Measurements from ENCODE around the gene CLNK. TPM values are rescaled to one million over a fixed set of nuclear protein-coding genes. Genes with fewer than 3 reads are reported as not detected.
A peak's percentile ranks its signal among the peaks of the same experiment; 100 is the strongest.

Gene CLNK
- total and polyA plus RNA-seq, 4 donors, result under 0.01 to 0.26 (median 0.11) TPM

- peaks cover 23% of the 10 kb centered on the region for H3K4me1 ChIP-seq (ENCODE audit: control insufficient read depth, insufficient read depth, low read length)
- H3K9me3 ChIP-seq (ENCODE audit: control insufficient read depth, insufficient read depth, low read length), result peaks cover 1% of the 10 kb centered on the region
- H3K4me3 ChIP-seq (ENCODE audit: low read depth, low read length), result no peak overlapping the region
- WGBS (ENCODE audit: insufficient coverage), result 77% methylated on average over 9 of the region's 11 CpGs
- H3K36me3 ChIP-seq (ENCODE audit: control insufficient read depth, insufficient read depth, low read length), result no peaks in the 10 kb centered on the region
- H3K27me3 ChIP-seq (ENCODE audit: control insufficient read depth, insufficient read depth, low read length), result peaks cover 21% of the 10 kb centered on the region
- no peak overlapping the region for H3K27ac ChIP-seq (ENCODE audit: low read depth, low read length)
- DNase-seq (ENCODE audit: low read depth in 4 of 6, low spot score in 6 of 6), result no peak
Measured at GRCh38 chr4:10460313-10461047, 224.1 kb downstream of the CLNK start.

- DNase-seq (ENCODE audit: low read depth in 4 of 6, low spot score in 6 of 6), result no peak
- peaks cover 23% of the 10 kb centered on the region for H3K4me1 ChIP-seq (ENCODE audit: control insufficient read depth, insufficient read depth, low read length)
- no peak overlapping the region for H3K27ac ChIP-seq (ENCODE audit: low read depth, low read length)
- H3K36me3 ChIP-seq (ENCODE audit: control insufficient read depth, insufficient read depth, low read length), result peaks cover 6% of the 10 kb centered on the region
- peaks cover 1% of the 10 kb centered on the region for H3K9me3 ChIP-seq (ENCODE audit: control insufficient read depth, insufficient read depth, low read length)
- H3K27me3 ChIP-seq (ENCODE audit: control insufficient read depth, insufficient read depth, low read length), result peaks cover 21% of the 10 kb centered on the region
- WGBS (ENCODE audit: insufficient coverage), result 89% methylated on average over 4 of the region's 8 CpGs
- no peak overlapping the region for H3K4me3 ChIP-seq (ENCODE audit: low read depth, low read length)
Measured at GRCh38 chr4:10459305-10459704, 225.3 kb downstream of the CLNK start.

- H3K9me3 ChIP-seq (ENCODE audit: control insufficient read depth, insufficient read depth, low read length), result peaks cover 1% of the 10 kb centered on the region
- DNase-seq (ENCODE audit: low read depth in 4 of 6, low spot score in 6 of 6), result no peak
- H3K27me3 ChIP-seq (ENCODE audit: control insufficient read depth, insufficient read depth, low read length), result peaks cover 21% of the 10 kb centered on the region
- H3K27ac ChIP-seq (ENCODE audit: low read depth, low read length), result no peak overlapping the region
- peaks cover 23% of the 10 kb centered on the region for H3K4me1 ChIP-seq (ENCODE audit: control insufficient read depth, insufficient read depth, low read length)
- H3K4me3 ChIP-seq (ENCODE audit: low read depth, low read length), result no peak overlapping the region
- peaks cover 12% of the 10 kb centered on the region for H3K36me3 ChIP-seq (ENCODE audit: control insufficient read depth, insufficient read depth, low read length)
- 55% methylated on average over 11 of the region's 13 CpGs for WGBS (ENCODE audit: insufficient coverage)
Measured at GRCh38 chr4:10458177-10458576, 226.4 kb downstream of the CLNK start.

GRCh38 chr4:10457255-10457801 lies 227.2 kb downstream of the CLNK start, which contains the start of gene ZNF518B:
Gene ZNF518B, minus strand, starts transcription at chr4:10457426. Its CDS starts 11,098 bp downstream, at chr4:10446328.
- Histone ChIP-seq H3K9me3 (ENCODE audit: control insufficient read depth, insufficient read depth, low read length) (peaks cover 1% of the 10 kb centered on the region), H3K27me3 (ENCODE audit: control insufficient read depth, insufficient read depth, low read length) (peaks cover 19% of the 10 kb centered on the region), H3K4me3 (ENCODE audit: low read depth, low read length) (peak within 1 kb of the TSS; percentile 59), H3K4me1 (ENCODE audit: control insufficient read depth, insufficient read depth, low read length) (peaks cover 23% of the 10 kb centered on the region), H3K36me3 (ENCODE audit: control insufficient read depth, insufficient read depth, low read length) (peaks cover 14% of the 10 kb centered on the region), H3K27ac (ENCODE audit: low read depth, low read length) (peak within 1 kb of the TSS; percentile 25)
- WGBS (ENCODE audit: insufficient coverage), result 4% methylated on average over 60 of the region's 60 CpGs
- DNase-seq (ENCODE audit: low read depth in 4 of 6, low spot score in 6 of 6), result peak in 4 of 6 donors; percentile 55 to 91 (median 76)

- WGBS (ENCODE audit: insufficient coverage), result under 1% methylated on average over 96 of the region's 96 CpGs
Measured at GRCh38 chr4:10456595-10457254, 227.8 kb downstream of the CLNK start.

GRCh38 chr4:10456260-10456594 lies 228.3 kb downstream of the CLNK start:
- H3K9me3 ChIP-seq (ENCODE audit: control insufficient read depth, insufficient read depth, low read length), result no peaks in the 10 kb centered on the region
- peaks cover 14% of the 10 kb centered on the region for H3K36me3 ChIP-seq (ENCODE audit: control insufficient read depth, insufficient read depth, low read length)
- H3K27me3 ChIP-seq (ENCODE audit: control insufficient read depth, insufficient read depth, low read length), result peaks cover 9% of the 10 kb centered on the region
- H3K27ac ChIP-seq (ENCODE audit: low read depth, low read length), result no peak overlapping the region
- H3K4me3 ChIP-seq (ENCODE audit: low read depth, low read length), result peak overlapping the region; percentile 59
- 15% methylated on average over 10 of the region's 11 CpGs for WGBS (ENCODE audit: insufficient coverage)
- peaks cover 15% of the 10 kb centered on the region for H3K4me1 ChIP-seq (ENCODE audit: control insufficient read depth, insufficient read depth, low read length)
- no peak for DNase-seq (ENCODE audit: low read depth in 4 of 6, low spot score in 6 of 6)

More at GRCh38 chr4:10456595-10457254, 227.8 kb downstream of the CLNK start:
- peaks cover 20% of the 10 kb centered on the region for H3K4me1 ChIP-seq (ENCODE audit: control insufficient read depth, insufficient read depth, low read length)
- peaks cover 14% of the 10 kb centered on the region for H3K27me3 ChIP-seq (ENCODE audit: control insufficient read depth, insufficient read depth, low read length)
- H3K27ac ChIP-seq (ENCODE audit: low read depth, low read length), result peak overlapping the region; percentile 25
- DNase-seq (ENCODE audit: low read depth in 4 of 6, low spot score in 6 of 6), result peak in 3 of 6 donors; percentile 32 to 75 (median 69)
- H3K4me3 ChIP-seq (ENCODE audit: low read depth, low read length), result peak overlapping the region; percentile 59
- no peaks in the 10 kb centered on the region for H3K9me3 ChIP-seq (ENCODE audit: control insufficient read depth, insufficient read depth, low read length)
- H3K36me3 ChIP-seq (ENCODE audit: control insufficient read depth, insufficient read depth, low read length), result peaks cover 14% of the 10 kb centered on the region

- no peak for DNase-seq (ENCODE audit: low read depth in 4 of 6, low spot score in 6 of 6)
- Histone ChIP-seq H3K4me1 (ENCODE audit: control insufficient read depth, insufficient read depth, low read length) (peaks cover 13% of the 10 kb centered on the region), H3K4me3 (ENCODE audit: low read depth, low read length) (no peak overlapping the region), H3K27ac (ENCODE audit: low read depth, low read length) (no peak overlapping the region), H3K27me3 (ENCODE audit: control insufficient read depth, insufficient read depth, low read length) (peaks cover 3% of the 10 kb centered on the region), H3K36me3 (ENCODE audit: control insufficient read depth, insufficient read depth, low read length) (peaks cover 14% of the 10 kb centered on the region), H3K9me3 (ENCODE audit: control insufficient read depth, insufficient read depth, low read length) (no peaks in the 10 kb centered on the region)
- 100% methylated on average over 1 of the region's 2 CpGs for WGBS (ENCODE audit: insufficient coverage)
Measured at GRCh38 chr4:10455133-10455532, 229.4 kb downstream of the CLNK start.

- WGBS (ENCODE audit: insufficient coverage), result 85% methylated on average over 5 of the region's 6 CpGs
- no peak overlapping the region for H3K27ac ChIP-seq (ENCODE audit: low read depth, low read length)
- peaks cover 14% of the 10 kb centered on the region for H3K36me3 ChIP-seq (ENCODE audit: control insufficient read depth, insufficient read depth, low read length)
- peaks cover 13% of the 10 kb centered on the region for H3K4me1 ChIP-seq (ENCODE audit: control insufficient read depth, insufficient read depth, low read length)
- no peak for DNase-seq (ENCODE audit: low read depth in 4 of 6, low spot score in 6 of 6)
- no peak overlapping the region for H3K4me3 ChIP-seq (ENCODE audit: low read depth, low read length)
- H3K27me3 ChIP-seq (ENCODE audit: control insufficient read depth, insufficient read depth, low read length), result peaks cover 3% of the 10 kb centered on the region
- peaks cover under 1% of the 10 kb centered on the region for H3K9me3 ChIP-seq (ENCODE audit: control insufficient read depth, insufficient read depth, low read length)
Measured at GRCh38 chr4:10454726-10455125, 229.8 kb downstream of the CLNK start.

- Histone ChIP-seq H3K27ac (ENCODE audit: low read depth, low read length) (no peak overlapping the region), H3K4me1 (ENCODE audit: control insufficient read depth, insufficient read depth, low read length) (peaks cover 13% of the 10 kb centered on the region), H3K27me3 (ENCODE audit: control insufficient read depth, insufficient read depth, low read length) (peaks cover 3% of the 10 kb centered on the region), H3K36me3 (ENCODE audit: control insufficient read depth, insufficient read depth, low read length) (peaks cover 14% of the 10 kb centered on the region), H3K9me3 (ENCODE audit: control insufficient read depth, insufficient read depth, low read length) (peaks cover 1% of the 10 kb centered on the region), H3K4me3 (ENCODE audit: low read depth, low read length) (no peak overlapping the region)
- 100% methylated on average over 1 of the region's 1 CpG for WGBS (ENCODE audit: insufficient coverage)
- no peak for DNase-seq (ENCODE audit: low read depth in 4 of 6, low spot score in 6 of 6)
Measured at GRCh38 chr4:10454121-10454520, 230.4 kb downstream of the CLNK start.
